HG03097 (cell line): ENCODE measurements around the gene SP1.
"Not testable (repeated sequence)": the region's sequence is repeated elsewhere in the genome, so short reads cannot be mapped to it uniquely, and the experiment has no call there.

Source experiments
- ATAC-seq: cut with Tn5 transposase; IDR thresholded peaks from one replicate; pipeline ENCODE4 v1.9.1; 2021; ENCODE audit not compliant: unreplicated experiment, low FRiP score

Gene SP1

DNA sequence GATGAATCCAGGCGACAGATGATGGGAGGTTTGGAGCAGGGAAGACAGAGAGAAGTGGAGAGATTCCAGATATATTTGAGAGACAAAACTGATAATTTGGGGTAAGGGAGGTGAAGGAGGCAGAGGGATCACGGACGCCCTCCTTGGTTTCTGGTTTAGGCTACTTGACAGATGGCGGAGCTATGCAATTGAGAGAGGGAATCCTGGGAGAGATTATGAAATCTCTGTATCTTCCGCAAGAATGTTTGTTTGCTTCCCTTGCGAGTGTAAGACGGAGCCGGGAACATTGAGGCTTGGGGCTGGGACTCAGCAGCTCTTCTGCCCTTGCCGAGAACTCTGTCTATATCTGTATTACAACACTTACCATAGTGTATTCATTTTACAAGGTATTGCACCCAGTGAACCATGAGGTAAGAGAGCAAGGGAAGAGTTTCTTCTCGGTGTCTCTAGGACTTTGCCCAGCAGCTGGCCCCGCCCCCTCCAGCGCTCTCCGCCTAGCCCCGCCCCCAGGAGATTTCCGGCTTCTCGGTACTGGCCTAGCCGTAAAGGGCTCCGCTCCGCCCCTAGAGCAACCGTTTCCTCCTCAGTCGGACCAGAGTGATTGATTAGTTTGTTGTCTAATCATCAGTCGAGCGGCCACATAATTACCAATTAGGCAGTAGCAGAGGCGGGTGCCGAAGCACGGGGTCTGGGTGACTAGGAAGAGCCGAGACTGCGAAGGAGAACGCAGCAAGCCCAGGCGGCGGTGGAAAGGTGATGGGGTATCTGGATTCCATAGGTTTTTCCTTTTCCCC lies 61.3 kb downstream of the SP1 start, which contains the start of gene PRR13:
Gene PRR13 (plus strand): TSS at position 695 of the 794 bp plus-strand sequence. CDS start 981 bp downstream, outside the sequence.
- peak; percentile 99 for ATAC-seq

DNA sequence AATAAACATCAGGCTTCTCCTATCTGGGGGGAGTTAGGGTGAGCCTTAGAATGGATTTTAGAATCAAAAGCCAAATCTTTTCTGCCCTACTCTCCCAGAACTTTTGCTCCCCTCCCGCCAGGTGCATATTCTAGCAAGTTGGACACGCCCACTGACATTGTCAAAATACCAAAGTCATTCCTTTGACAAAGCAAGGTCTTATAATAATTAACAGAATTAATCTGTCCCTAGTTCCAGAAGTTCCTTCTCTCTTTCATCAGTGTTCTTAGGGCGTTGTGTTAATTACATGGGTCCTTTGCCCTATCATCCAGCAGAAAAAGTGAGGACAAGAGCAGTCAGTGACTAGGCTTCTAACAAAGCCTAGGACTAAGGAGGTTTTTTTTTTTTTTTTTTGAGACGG lies 64.0 kb downstream of the SP1 start:
- no peak for ATAC-seq

DNA sequence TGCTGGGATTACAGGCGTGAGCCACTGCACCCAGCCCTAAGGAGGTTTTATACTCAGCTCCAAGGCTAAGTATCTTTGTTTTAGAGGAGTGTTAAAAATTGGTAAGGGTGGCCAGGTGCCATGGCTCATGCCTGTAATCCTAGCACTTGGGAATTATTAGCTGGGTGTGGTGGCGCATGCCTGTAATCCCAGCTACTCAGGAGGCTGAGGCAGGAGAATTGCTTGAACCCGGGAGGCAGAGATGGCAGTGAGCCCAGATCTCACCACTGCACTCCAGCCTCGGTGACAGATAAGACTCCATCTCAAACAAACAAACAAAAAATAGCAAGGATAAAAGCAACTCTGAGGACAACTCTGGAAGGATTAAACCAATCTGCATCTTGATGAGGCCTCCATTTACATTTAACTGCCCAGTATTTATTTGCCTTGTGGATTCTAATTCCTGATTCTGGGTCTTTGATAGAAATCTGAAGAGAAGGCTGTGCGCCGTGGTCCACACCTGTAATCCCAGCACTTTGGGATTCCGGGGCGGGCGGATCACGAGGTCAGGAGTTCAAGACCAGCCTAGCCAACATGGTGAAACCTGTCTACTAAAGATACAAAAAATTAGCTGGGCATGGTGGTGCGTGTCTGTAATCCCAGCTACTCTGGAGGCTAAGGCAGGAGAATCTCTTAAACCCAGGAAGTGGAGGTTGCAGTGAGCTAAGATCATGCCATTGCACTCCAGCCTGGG lies 64.8 kb downstream of the SP1 start:
- ATAC-seq, result not testable (repeated sequence)

DNA sequence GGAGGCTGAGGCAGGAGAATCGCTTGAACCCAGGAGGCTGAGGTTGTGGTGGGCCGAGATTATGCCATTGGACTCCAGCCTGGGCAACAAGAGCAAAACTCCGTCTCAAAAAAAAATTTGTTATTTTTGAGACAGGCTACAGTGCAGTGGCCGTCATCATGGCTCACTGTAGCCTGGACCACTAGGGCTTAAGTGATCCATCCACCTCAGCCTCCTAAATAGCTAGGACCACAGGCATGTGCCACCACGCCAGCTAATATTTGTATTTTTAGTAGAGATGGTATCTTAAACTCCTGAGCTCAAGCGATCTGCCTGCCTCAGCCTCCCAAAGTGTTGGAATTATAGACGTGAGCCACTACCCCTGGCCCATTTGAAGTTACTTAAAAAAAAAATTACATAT lies 71.0 kb downstream of the SP1 start:
- no peak for ATAC-seq

DNA sequence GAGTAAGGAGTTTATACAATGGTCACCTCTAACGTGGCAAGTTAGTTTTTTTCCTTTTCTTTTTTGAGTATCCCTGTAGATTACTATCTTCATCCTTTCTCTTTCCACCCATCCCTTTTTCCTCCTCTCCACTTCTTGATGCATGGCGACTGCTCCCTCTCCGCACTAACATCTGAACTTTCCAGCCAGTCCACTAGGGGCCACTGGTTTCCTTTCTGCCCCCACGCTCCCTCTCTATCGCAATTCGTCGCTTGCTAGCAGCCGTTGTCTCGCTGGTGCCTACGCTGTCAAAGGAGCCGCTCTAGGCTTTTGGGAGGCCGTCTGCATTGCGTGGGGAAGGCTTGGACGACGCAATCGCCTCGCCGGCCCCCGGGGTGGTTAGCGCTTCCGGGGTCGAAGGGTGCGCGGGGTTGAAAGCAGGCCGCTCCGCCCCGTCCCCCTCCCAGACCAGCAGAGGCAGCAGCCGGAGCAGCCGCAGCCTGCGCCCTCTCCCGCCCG lies 71.7 kb downstream of the SP1 start, which contains the start of gene PCBP2:
Gene PCBP2 (plus strand): TSS at position 442 of the 498 bp plus-strand sequence. CDS start 2,699 bp downstream, outside the sequence.
- peak; percentile 97 for ATAC-seq

DNA sequence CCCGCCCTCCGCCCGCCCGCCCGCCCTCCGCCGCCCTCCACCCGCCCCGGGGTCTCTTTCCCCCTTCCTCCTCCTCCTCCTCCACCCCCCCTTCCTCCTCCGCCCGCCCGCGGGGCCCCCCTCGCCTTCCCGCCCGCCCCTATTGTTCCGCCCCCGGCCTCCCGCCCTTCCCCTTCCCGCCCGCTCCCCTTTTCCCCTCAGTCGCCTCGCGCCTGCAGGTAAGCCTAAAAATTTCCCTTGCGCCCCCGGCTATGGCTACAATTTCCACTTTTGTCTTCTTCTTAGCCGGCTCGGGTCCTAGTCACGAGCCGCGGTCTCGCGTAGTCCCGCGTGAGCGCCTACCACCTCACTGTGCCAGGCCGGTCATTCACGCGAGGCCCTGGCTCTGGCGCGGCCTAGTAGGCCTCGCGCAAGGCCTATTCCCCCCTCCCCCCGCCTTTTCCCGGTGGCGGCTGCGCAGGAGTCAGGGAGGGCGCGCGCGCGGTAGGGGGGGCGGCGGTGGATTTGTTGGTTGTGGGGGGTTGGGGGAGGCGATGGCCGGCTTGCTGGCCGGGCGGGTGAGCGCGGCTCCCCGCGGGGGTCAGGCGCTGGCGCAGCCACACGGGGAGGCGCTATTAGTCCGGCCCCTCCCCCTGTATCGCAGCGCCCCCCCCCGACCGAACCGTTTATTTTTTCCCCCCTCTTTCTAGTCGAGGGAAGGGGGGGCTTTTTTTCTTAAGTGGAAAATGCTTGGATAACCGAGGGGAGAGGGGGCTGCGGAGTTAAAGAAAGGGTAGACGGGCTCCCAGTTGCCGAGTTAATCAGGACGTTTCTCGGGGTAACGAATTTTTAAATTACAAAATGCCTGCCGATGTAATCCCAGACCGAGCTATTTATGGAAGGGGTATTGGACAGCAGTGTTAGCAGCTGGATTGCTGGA lies 72.4 kb downstream of the SP1 start:
- no peak for ATAC-seq

DNA sequence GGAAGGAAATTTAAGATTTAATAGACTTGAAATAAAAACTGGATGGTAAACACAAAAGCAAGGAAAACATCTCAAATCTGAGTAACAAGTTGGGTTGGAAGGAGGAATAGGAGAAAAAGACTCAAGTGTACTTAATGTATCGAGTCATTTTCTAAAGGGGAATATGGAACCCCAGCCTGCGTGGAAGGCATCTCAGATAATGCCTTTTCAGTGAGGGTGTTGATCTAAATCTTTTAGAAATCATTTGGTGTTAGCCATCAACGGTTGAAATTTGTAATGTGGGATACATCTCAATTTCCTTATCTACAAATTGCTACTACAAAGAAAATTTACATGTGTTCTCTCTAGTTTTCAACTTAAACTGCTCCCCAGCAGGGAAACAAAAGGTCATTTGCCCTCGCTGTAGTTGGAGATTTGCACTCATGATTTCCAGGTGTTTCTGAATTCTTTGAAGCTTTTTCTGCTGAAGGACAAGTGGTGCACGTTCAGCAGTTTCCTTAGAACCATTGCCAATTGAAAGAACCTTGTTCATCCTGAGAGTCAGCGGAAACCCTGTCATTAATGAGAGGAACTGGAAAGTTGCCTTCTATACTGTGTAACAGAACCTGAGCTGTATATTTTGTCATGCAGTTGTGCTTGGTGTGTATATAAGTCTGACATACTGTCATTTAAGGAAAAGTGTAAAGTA lies 74.1 kb downstream of the SP1 start:
- no peak for ATAC-seq

DNA sequence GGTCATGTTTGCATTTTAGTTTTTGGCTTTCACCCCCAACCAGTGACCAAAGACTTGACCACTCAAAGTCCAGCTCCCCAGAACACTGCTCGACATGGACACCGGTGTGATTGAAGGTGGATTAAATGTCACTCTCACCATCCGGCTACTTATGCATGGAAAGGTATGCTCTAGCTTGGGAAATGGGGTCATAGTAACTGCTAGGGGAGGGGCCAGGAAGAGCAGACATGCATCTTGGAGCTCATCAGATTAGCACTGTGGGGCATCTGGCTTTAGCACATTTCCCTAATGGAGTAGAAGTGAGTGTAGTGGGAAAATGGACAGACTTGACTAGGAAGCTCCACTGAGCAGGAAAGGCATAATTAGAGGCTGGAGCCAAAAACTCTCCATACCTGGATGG lies 74.7 kb downstream of the SP1 start:
- ATAC-seq, result no peak

DNA sequence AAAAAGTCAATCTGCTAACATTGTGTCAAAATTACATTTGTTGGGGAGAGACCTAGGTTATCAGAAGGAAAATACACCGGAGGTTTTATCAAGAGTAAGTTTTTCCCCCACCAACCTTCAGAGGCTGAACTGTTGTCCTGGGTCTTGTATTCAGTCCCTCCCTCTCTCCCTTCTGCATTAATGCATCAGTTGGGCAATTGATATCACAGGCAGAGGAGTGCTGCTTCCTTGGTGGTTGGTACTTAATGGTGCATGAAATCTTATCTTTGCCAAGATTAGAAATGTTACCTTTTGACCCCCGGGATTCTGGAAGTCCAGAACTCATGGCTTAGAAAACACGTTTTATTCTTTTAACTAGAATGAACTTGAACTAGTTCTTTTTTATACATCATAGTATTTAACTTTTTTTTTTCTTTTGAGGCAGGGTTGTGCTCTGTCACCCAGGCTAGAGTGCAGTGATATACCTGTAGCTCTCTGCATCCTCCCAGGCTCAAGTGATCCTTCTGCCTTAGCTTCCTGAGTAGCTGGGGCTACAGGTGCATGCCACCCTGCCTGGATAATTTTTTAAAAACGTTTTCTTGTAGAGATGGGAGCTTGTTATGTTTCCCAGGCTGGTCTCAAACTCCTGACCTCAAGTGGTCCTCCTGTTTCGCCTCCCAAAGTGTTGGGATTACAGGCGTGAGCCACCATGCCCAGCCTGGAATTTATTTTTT lies 76.8 kb downstream of the SP1 start:
- ATAC-seq, result no peak

DNA sequence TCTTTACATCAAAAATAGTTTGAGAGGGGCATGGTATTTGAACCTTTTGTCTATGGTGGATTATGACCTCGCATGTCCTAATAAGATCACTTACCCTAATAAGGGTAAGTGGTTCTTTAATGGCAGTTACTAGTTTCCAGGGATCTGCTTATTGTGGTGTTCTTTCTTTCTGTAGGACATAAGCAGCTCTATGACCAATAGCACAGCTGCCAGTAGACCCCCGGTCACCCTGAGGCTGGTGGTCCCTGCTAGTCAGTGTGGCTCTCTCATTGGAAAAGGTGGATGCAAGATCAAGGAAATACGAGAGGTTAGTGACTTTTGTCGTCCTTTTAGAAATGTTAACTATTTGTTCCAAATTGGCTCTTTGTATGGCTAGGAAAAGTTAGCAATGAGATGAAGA lies 79.1 kb downstream of the SP1 start:
- no peak for ATAC-seq

DNA sequence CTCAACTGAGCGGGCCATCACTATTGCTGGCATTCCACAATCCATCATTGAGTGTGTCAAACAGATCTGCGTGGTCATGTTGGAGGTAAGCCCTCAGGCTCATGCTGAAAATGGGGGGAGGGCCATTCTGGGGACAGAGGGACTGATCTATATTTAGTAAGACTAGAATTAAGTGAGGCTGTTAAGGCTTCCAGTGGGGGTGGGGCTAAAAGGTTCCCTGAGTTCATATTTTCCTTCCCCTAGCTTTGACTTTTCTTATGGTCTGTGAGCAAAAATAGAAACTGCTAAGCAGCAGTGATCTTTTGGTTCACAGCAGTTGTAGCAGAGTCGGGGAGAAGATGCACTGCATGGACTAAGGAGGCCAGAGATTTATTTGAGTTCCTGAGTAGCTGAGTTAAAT lies 81.1 kb downstream of the SP1 start:
- ATAC-seq, result no peak

DNA sequence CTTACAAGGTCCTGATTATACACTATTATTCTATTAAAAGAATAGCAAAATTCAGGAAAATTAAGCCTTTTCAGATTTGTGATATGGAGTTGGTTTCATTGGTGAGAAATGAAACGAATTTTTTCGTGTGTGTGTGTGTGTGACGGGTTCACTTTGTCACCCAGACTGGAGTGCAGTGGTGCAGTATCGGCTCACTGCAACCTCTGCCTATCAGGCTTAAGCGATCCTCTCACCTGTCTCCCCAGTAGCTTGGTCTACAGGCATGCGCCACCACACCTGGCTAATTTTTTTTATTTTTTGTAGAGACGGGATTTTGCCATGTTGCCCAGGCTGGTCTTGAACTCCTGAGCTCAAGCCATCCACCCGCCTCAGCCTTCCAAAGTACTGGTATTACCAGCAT lies 81.6 kb downstream of the SP1 start:
- ATAC-seq, result no peak

DNA sequence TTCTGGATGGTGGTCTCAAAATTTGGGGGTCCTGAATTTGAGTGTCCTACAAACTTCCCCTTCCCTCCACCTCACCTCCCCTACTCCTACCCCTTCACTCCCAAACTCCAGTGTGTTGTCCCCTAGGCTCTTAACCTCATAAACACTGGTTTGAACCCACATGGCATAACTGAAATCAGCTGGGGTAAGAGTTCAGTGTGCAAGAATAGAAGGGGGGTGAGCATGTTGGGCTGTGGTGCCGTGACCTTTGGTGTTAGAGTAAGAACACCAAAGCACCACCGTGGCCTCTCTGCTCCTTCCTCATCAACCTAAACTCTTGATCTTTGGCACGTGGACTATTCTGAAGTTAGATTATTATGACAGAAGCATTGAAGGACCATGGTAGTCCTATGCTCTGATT lies 83.0 kb downstream of the SP1 start:
- no peak for ATAC-seq

DNA sequence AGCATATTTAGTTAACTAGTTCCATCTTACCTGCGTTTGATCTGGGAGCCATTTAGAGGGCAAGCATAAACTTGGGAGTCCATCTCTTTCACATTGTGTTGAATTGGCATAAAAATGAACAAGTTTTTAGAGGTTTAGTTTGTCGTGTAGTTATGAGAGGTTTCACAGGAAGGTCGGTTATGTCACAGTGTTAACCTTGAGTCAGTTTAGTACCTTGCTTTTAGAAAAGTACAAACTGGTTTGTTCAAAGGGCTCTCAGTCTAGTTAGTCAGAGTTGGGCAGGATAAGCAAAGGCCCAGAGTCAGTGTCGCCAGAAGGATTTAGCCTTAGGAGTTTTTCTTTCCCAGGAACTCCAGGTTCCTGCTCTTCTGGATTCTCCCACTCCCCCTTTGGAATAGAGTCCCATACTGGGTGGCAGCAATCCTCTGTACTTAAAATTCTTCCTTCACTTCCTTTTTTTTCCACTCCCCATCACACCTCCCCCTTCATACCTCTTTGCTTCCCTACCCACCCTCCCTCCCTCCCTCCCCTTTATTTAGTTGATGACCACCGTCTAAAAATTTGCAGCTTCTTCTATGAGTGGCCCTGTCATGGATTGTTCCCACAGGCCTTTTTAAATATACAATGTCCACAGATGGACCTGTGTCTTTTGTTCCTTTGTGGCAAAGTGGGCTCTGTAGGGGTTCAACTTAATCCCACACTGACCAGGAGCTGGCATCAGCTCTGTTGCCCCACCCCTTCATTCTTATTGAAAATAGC lies 84.0 kb downstream of the SP1 start:
- ATAC-seq, result no peak

DNA sequence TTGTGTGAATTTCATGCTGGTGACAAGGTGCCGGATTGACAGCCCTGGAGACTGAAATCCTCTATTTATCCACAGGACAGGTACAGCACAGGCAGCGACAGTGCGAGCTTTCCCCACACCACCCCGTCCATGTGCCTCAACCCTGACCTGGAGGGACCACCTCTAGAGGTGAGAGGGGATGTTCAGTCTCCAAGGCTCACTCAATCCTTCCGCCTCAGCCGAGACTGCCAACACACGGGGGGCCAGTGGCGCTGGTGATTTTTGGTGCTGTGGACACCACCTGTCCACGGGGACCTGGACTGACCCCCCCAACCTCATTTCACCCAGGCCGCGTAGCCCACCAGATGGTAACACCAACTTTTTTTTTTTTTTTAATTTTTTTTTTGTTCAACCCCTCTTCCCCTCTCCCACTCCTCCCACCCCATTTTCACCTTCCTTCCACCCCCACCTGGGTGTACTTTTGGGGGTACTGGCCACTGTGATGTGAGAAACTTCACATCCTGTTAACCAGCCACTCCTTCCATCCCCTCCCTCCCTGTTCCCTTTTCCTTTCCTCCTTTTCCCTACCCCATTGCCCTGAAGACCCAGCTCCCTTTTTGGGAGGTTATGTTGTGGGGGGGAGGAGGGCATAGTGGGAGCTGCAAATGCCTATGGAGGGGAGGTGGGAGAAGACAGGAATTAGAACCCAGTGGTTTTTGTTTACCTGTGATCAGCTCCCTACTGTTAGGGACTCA lies 84.9 kb downstream of the SP1 start:
- ATAC-seq, result no peak

DNA sequence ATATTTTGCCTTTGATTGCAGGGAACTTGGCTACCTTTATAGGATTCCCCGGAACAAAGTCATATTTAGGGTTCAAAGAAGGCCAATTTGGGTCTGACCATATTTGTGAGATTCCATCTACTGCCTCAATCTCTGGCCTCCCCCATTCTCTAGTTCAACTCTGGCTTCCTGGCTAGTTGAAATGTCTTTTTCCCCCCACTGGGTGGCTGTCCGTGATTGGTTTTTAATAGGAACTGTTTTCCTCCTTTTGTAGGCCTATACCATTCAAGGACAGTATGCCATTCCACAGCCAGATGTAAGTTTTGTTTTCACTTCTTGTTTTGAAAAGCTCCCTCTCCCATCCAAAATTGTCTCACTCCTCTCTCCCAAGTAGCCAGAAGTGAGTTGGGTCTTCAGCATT lies 85.7 kb downstream of the SP1 start:
- no peak for ATAC-seq
